Measurements from ENCODE around the gene KIFC3.

- TF ChIP-seq CTCF (conservative IDR thresholded peaks at IDR 0.05; ENCODE audit: low read depth, low read length) (no peak), EZH2phosphoT487 (IDR thresholded peaks at IDR 0.05; ENCODE audit: borderline replicate concordance, low read length) (no peak), EZH2 (IDR thresholded peaks at IDR 0.05; ENCODE audit: low read length, unreplicated experiment) (no peak)
These were observed 46.4 kb downstream of the KIFC3 start for GRCh38 chr16:57755726-57756423.

Measured in PC-3 (cell line).